Neural progenitor cell (in vitro differentiated cells): Measurements from ENCODE around the gene KCNJ18. TPM values are rescaled to one million over a fixed set of nuclear protein-coding genes. Genes with fewer than 3 reads are reported as not detected.
"Not testable (repeated sequence)": the region's sequence is repeated elsewhere in the genome, so short reads cannot be mapped to it uniquely, and the experiment has no call there.

Experiments used
- DNase-seq: peaks from one replicate; pipeline ENCODE4 v3.0.0-alpha.2; 2016; ENCODE audit warnings: low spot score
- H2AFZ ChIP-seq: fragments of 200-600 bp; sonication (generic); replicated peaks from 2 replicates; pipeline ENCODE4 v1.6.1; 2016; ENCODE audit warnings: antibody characterized with exemption
- H3F3A ChIP-seq: fragments of 200-600 bp; sonication (generic); 2 replicates; pipeline ENCODE4 v1.6.1; 2016; ENCODE audit warnings: antibody characterized with exemption, low read depth
- H3K27ac ChIP-seq: fragments of 200-600 bp; sonication (generic); 2 replicates; pipeline ENCODE4 v1.5.1; 2016; ENCODE audit warnings: mild to moderate bottlenecking
- H3K27me3 ChIP-seq: fragments of 200-600 bp; sonication (generic); 2 replicates; pipeline ENCODE4 v1.6.1; 2016; ENCODE audit warnings: mild to moderate bottlenecking, moderate library complexity
- H3K36me3 ChIP-seq: fragments of 200-600 bp; sonication (generic); 2 replicates; pipeline ENCODE4 v1.5.1; 2016
- H3K4me1 ChIP-seq: fragments of 200-600 bp; sonication (generic); 2 replicates; pipeline ENCODE4 v1.6.1; 2016; ENCODE audit warnings: mixed run types
- H3K4me2 ChIP-seq: fragments of 200-600 bp; sonication (generic); 2 replicates; pipeline ENCODE4 v1.6.1; 2016
- H3K4me3 ChIP-seq: fragments of 200-600 bp; sonication (generic); 2 replicates; pipeline ENCODE4 v1.5.1; 2016
- H3K79me2 ChIP-seq: fragments of 200-600 bp; sonication (generic); 2 replicates; pipeline ENCODE4 v1.6.1; 2016; ENCODE audit warnings: low read depth
- H3K9ac ChIP-seq: fragments of 200-600 bp; sonication (generic); 2 replicates; pipeline ENCODE4 v1.6.1; 2016
- H3K9me3 ChIP-seq: fragments of 200-600 bp; sonication (generic); 2 replicates; pipeline ENCODE4 v1.5.1; 2016; ENCODE audit warnings: low read depth
- H4K20me1 ChIP-seq: fragments of 200-600 bp; sonication (generic); 2 replicates; pipeline ENCODE4 v1.6.1; 2016; ENCODE audit warnings: low read depth
- H3K27ac Mint-ChIP-seq: 3 replicates; pipeline ENCODE4 v1.8.0; 2021; ENCODE audit warnings: mixed read lengths
- H3K27me3 Mint-ChIP-seq: 2 replicates; pipeline ENCODE4 v1.8.0; 2022; ENCODE audit warnings: low read depth, mild to moderate bottlenecking, inconsistent platforms, moderate library complexity, mixed read lengths; ENCODE audit not compliant: insufficient read depth
- H3K36me3 Mint-ChIP-seq: 3 replicates; pipeline ENCODE4 v1.8.0; 2021; ENCODE audit warnings: mixed read lengths
- H3K4me1 Mint-ChIP-seq: 3 replicates; pipeline ENCODE4 v1.8.0; 2021; ENCODE audit warnings: mixed read lengths
- H3K4me3 Mint-ChIP-seq: 3 replicates; pipeline ENCODE4 v1.8.0; 2021; ENCODE audit warnings: mild to moderate bottlenecking, moderate library complexity, mixed read lengths
- H3K9me3 Mint-ChIP-seq: 3 replicates; pipeline ENCODE4 v1.8.0; 2020; ENCODE audit warnings: mixed read lengths
- CTCF ChIP-seq: fragments of 200-600 bp; sonication (generic); IDR thresholded peaks from 2 replicates; pipeline ENCODE4 v1.5.1; 2017; ENCODE audit warnings: antibody characterized with exemption, mild to moderate bottlenecking
- EZH2 ChIP-seq: fragments of 200-600 bp; sonication (generic); IDR thresholded peaks from 2 replicates; pipeline ENCODE4 v1.6.1; 2017; ENCODE audit warnings: antibody characterized with exemption, mild to moderate bottlenecking, moderate library complexity
- EZH2phosphoT487 ChIP-seq: fragments of 200-600 bp; sonication (generic); IDR thresholded peaks from 2 replicates; pipeline ENCODE4 v1.6.1; 2017; ENCODE audit warnings: antibody characterized with exemption
- total RNA-seq: library from RNA; depleted of rRNA; stranded (reverse); fragments of >200 nt; gene quantifications from 2 replicates; pipeline ENCODE4 v1.2.3, GENCODE V29; 2015; ENCODE audit warnings: low replicate concordance

The KCNJ18 gene
- total RNA-seq, 1 donor from 2014 or later, result not detected

DNA sequence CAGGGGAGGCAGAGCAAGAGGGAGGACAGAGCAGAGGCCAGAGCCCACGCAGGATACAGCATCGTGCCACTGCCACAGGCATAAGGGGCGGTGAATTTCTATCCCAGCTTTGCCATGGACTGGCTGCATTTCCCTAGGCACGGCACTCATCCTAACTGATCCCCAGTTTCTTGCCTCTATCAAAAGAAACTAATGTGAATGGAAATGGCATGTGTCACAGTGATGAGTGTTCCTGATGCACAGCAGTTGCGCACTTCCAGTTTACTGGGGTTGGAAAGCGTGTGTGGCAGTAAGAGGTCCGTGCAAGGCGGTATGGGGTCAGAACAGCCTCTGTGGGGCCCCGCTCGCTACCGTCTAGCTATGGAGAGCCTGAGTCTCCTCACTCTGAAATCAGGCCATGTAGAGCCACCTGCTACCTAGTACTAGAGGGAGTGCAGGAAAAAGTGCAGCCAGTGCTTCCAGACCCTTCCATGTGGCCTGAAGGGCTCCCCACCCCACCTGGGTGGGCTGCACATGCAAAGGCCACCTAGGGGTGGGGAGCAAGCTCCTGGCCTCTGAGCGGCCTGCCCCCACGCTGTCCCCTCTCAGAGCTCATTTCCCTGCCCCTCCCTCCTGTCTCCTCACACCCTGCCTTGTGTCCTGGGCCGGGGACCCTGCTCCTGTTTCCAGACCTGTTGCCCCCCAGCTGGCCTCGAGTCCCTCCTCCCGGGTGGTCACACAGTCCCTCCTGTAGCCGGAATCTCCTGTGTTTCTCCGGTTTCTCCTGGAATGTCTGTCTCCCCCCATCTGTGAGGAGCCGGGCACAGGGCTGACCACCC, 5.0 kb upstream of the KCNJ18 start:
- H3K27ac Mint-ChIP-seq, result no peak overlapping the region
- H3K79me2 ChIP-seq, result no peaks in the 10 kb centered on the region
- H3K27me3 Mint-ChIP-seq, result peaks cover 12% of the 10 kb centered on the region
- H3K9ac ChIP-seq, result no peak overlapping the region
- no peak overlapping the region for H3K4me2 ChIP-seq
- H3K9me3 ChIP-seq, result peaks cover 11% of the 10 kb centered on the region
- no peaks in the 10 kb centered on the region for H3K36me3 ChIP-seq
- H3K36me3 Mint-ChIP-seq, result no peaks in the 10 kb centered on the region
- peaks cover 40% of the 10 kb centered on the region for H3K9me3 Mint-ChIP-seq
- no peak overlapping the region for H2AFZ ChIP-seq
- no peak overlapping the region for H3K27ac ChIP-seq
- H3K4me1 Mint-ChIP-seq, result no peaks in the 10 kb centered on the region
- H3K4me3 Mint-ChIP-seq, result no peak overlapping the region
- H4K20me1 ChIP-seq, result no peaks in the 10 kb centered on the region
- TF ChIP-seq CTCF (no peak), EZH2phosphoT487 (no peak)
- DNase-seq, result no peak
- H3K4me1 ChIP-seq, result no peaks in the 10 kb centered on the region
- no peaks in the 10 kb centered on the region for H3K27me3 ChIP-seq
- H3F3A ChIP-seq, result no peaks in the 10 kb centered on the region
- no peak overlapping the region for H3K4me3 ChIP-seq

- H3K27me3 ChIP-seq, result no peaks in the 10 kb centered on the region
- no peaks in the 10 kb centered on the region for H4K20me1 ChIP-seq
- no peaks in the 10 kb centered on the region for H3F3A ChIP-seq
- H3K36me3 Mint-ChIP-seq, result no peaks in the 10 kb centered on the region
- no peaks in the 10 kb centered on the region for H3K79me2 ChIP-seq
- DNase-seq, result no peak
- no peak overlapping the region for H3K27ac ChIP-seq
- no peak overlapping the region for H3K4me3 Mint-ChIP-seq
- H3K27ac Mint-ChIP-seq, result no peak overlapping the region
- no peak overlapping the region for H2AFZ ChIP-seq
- H3K9me3 Mint-ChIP-seq, result peaks cover 35% of the 10 kb centered on the region
- H3K36me3 ChIP-seq, result no peaks in the 10 kb centered on the region
- peaks cover 13% of the 10 kb centered on the region for H3K27me3 Mint-ChIP-seq
- TF ChIP-seq EZH2, result no peak
- TF ChIP-seq CTCF, result no peak
- no peak for TF ChIP-seq EZH2phosphoT487
- no peak overlapping the region for H3K4me2 ChIP-seq
- no peaks in the 10 kb centered on the region for H3K4me1 Mint-ChIP-seq
- H3K4me3 ChIP-seq, result no peak overlapping the region
- no peaks in the 10 kb centered on the region for H3K4me1 ChIP-seq
- H3K9ac ChIP-seq, result no peak overlapping the region
- peaks cover 11% of the 10 kb centered on the region for H3K9me3 ChIP-seq
Measured at GRCh38 chr17:21688293-21688949, 3.9 kb upstream of the KCNJ18 start.

DNA sequence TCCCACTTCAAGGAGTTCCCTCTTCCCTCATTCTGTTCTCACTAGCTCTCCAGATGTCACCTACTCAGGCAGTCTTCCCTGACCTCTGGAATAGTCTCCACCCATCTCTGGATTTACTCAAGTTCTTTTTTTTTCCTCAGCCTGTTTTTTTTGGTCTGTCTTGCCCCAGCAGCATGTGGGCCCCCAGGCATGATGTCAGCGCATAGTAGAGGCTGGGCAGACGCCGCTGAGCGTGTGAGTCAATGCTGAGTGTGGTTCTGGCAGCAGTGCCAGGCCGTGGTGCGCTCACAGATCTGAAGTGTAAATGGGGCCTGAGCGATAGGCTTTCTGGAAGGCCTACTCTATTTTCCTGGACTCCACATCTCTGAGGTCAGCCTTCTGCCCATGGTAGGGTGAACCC, 2.7 kb upstream of the KCNJ18 start:
- H3K9ac ChIP-seq, result no peak overlapping the region
- no peak for TF ChIP-seq EZH2phosphoT487
- no peak for TF ChIP-seq CTCF
- no peak for TF ChIP-seq EZH2
- H3K27ac Mint-ChIP-seq, result no peak overlapping the region
- H3K9me3 ChIP-seq, result peaks cover 11% of the 10 kb centered on the region
- no peak overlapping the region for H2AFZ ChIP-seq
- H3K4me1 ChIP-seq, result no peaks in the 10 kb centered on the region
- H3K9me3 Mint-ChIP-seq, result peaks cover 36% of the 10 kb centered on the region
- no peaks in the 10 kb centered on the region for H4K20me1 ChIP-seq
- no peak overlapping the region for H3K4me3 Mint-ChIP-seq
- H3K36me3 ChIP-seq, result no peaks in the 10 kb centered on the region
- H3K27ac ChIP-seq, result no peak overlapping the region
- H3K36me3 Mint-ChIP-seq, result no peaks in the 10 kb centered on the region
- H3K4me1 Mint-ChIP-seq, result no peaks in the 10 kb centered on the region
- no peak overlapping the region for H3K4me2 ChIP-seq
- H3F3A ChIP-seq, result no peaks in the 10 kb centered on the region
- H3K79me2 ChIP-seq, result no peaks in the 10 kb centered on the region
- H3K4me3 ChIP-seq, result no peak overlapping the region
- peaks cover 15% of the 10 kb centered on the region for H3K27me3 Mint-ChIP-seq
- no peaks in the 10 kb centered on the region for H3K27me3 ChIP-seq
- no peak for DNase-seq

DNA sequence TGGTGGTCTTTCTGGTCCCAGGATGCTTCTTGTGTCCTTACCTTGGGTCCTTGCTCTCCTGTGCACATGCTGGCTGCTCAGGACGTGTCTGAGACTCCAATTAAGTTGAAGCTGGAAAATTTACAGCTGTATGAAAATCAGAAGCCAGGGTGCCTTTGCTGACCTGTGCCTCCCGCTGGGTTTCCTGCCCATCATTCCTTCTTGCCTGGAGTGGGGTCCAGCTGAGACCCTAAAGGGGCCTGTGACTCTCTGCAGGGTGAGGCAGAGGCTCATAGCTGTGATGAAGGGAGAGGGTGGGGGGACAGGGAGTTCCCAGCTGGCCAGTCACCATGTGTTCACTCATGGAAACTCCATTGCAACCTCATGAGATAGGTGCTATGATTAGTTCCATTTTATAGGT, 1.5 kb upstream of the KCNJ18 start:
- H3K9me3 Mint-ChIP-seq, result peaks cover 49% of the 10 kb centered on the region
- not testable (repeated sequence) for H3K4me1 Mint-ChIP-seq

GRCh38 chr17:21691481-21691880, 842 bp upstream of the KCNJ18 start:
- H3K4me3 ChIP-seq, H3K4me1 ChIP-seq, H3F3A ChIP-seq, H3K27ac ChIP-seq, DNase-seq, H3K9ac ChIP-seq, H3K79me2 ChIP-seq, H3K4me3 Mint-ChIP-seq, H3K36me3 Mint-ChIP-seq, H2AFZ ChIP-seq, H4K20me1 ChIP-seq, H3K27ac Mint-ChIP-seq, H3K4me2 ChIP-seq, H3K27me3 ChIP-seq, H3K36me3 ChIP-seq, H3K4me1 Mint-ChIP-seq: not testable (repeated sequence)
- H3K9me3 ChIP-seq, result peaks cover 11% of the 10 kb centered on the region
- Mint-ChIP-seq H3K27me3 (peaks cover 12% of the 10 kb centered on the region), H3K9me3 (peaks cover 48% of the 10 kb centered on the region)

More for the DNA sequence above, 1.5 kb upstream of the KCNJ18 start:
- H3F3A ChIP-seq, H3K79me2 ChIP-seq, H4K20me1 ChIP-seq, H3K36me3 ChIP-seq, H2AFZ ChIP-seq, H3K27ac Mint-ChIP-seq, H3K4me3 ChIP-seq, H3K36me3 Mint-ChIP-seq, H3K4me1 ChIP-seq, H3K9ac ChIP-seq, H3K27ac ChIP-seq, H3K27me3 ChIP-seq, H3K4me2 ChIP-seq, H3K4me3 Mint-ChIP-seq, DNase-seq: not testable (repeated sequence)
- H3K27me3 Mint-ChIP-seq, result peaks cover 16% of the 10 kb centered on the region
- peaks cover 11% of the 10 kb centered on the region for H3K9me3 ChIP-seq
